Osteoblast (primary cell): ENCODE data around the gene ZNF219. TPM values are rescaled to one million over a fixed set of nuclear protein-coding genes. Genes with fewer than 3 reads are reported as not detected.

ENCODE experiments used
- DNase-seq: peaks from one replicate; pipeline ENCODE4 v3.0.0; 2011; ENCODE audit warnings: low spot score, mixed read lengths; ENCODE audit not compliant: insufficient read length; ENCODE audit errors: missing footprints
- H2AFZ ChIP-seq: 2 replicates; pipeline ENCODE4 v1.6.0; 2011; ENCODE audit warnings: mild to moderate bottlenecking, low read length
- H3K27ac ChIP-seq: 2 replicates; pipeline ENCODE4 v1.5.1; 2011; ENCODE audit warnings: mild to moderate bottlenecking, low read depth, low read length, moderate library complexity
- H3K27me3 ChIP-seq: 2 replicates; pipeline ENCODE4 v1.6.0; 2012; ENCODE audit warnings: mild to moderate bottlenecking, control low read depth, inconsistent platforms, low read length, moderate library complexity; ENCODE audit not compliant: insufficient read depth
- H3K36me3 ChIP-seq: 2 replicates; pipeline ENCODE4 v1.5.1; 2011; ENCODE audit warnings: mild to moderate bottlenecking, low read length, control low read depth, moderate library complexity; ENCODE audit not compliant: insufficient read depth
- H3K4me1 ChIP-seq: 2 replicates; pipeline ENCODE4 v1.5.1; 2011; ENCODE audit warnings: mild to moderate bottlenecking, low read length, control low read depth, moderate library complexity; ENCODE audit not compliant: insufficient read depth
- H3K4me2 ChIP-seq: 2 replicates; pipeline ENCODE4 v1.6.0; 2011; ENCODE audit warnings: mild to moderate bottlenecking, low read length; ENCODE audit not compliant: insufficient read depth
- H3K4me3 ChIP-seq: fragments of 200-600 bp; sonication (generic); 3 replicates; pipeline ENCODE4 v1.5.1; 2012; ENCODE audit warnings: mild to moderate bottlenecking, low read length, inconsistent platforms; ENCODE audit not compliant: insufficient read depth
- H3K79me2 ChIP-seq: 2 replicates; pipeline ENCODE4 v1.6.0; 2012; ENCODE audit warnings: mild to moderate bottlenecking, low read length, control low read depth, inconsistent platforms; ENCODE audit not compliant: insufficient read depth
- H3K9me3 ChIP-seq: 2 replicates; pipeline ENCODE4 v1.5.1; 2011; ENCODE audit warnings: low read depth, low read length, control low read depth
- H4K20me1 ChIP-seq: 2 replicates; pipeline ENCODE4 v1.6.0; 2012; ENCODE audit warnings: mild to moderate bottlenecking, low read length, control low read depth; ENCODE audit not compliant: insufficient read depth
- CTCF ChIP-seq: IDR thresholded peaks from 2 replicates; pipeline ENCODE4 v1.5.1; 2011; ENCODE audit warnings: mild to moderate bottlenecking, low read depth, low read length, moderate library complexity; ENCODE audit errors: extremely low read depth
- total RNA-seq: library from RNA; depleted of rRNA; stranded (reverse); fragments of >200 nt; gene quantifications from 2 replicates; pipeline ENCODE4 v1.2.3, GENCODE V29; 2012

Gene ZNF219
- total RNA-seq, 1 donor: 9.4 TPM

GRCh38 chr14:21102521-21103410 lies 4.3 kb upstream of the ZNF219 start:
- Histone ChIP-seq H3K9me3 (no peaks in the 10 kb centered on the region), H2AFZ (peak overlapping the region; percentile 79), H3K4me3 (peak overlapping the region; percentile 84), H3K27ac (no peak overlapping the region), H3K79me2 (no peaks in the 10 kb centered on the region), H3K27me3 (peaks cover 6% of the 10 kb centered on the region), H4K20me1 (no peaks in the 10 kb centered on the region), H3K4me2 (peak overlapping the region; percentile 89), H3K4me1 (peaks cover 40% of the 10 kb centered on the region), H3K36me3 (no peaks in the 10 kb centered on the region)
- peak; percentile 63 for DNase-seq
- no peak for TF ChIP-seq CTCF

GRCh38 chr14:21101802-21102413 lies 3.5 kb upstream of the ZNF219 start:
- H3K4me2 ChIP-seq: no peak overlapping the region
- DNase-seq: no peak
- H3K79me2 ChIP-seq: no peaks in the 10 kb centered on the region
- H3K9me3 ChIP-seq: no peaks in the 10 kb centered on the region
- H3K4me3 ChIP-seq: no peak overlapping the region
- H4K20me1 ChIP-seq: no peaks in the 10 kb centered on the region
- H3K27me3 ChIP-seq: peaks cover 6% of the 10 kb centered on the region
- H3K4me1 ChIP-seq: peaks cover 33% of the 10 kb centered on the region
- no peak overlapping the region for H2AFZ ChIP-seq
- TF ChIP-seq CTCF: no peak
- no peaks in the 10 kb centered on the region for H3K36me3 ChIP-seq
- H3K27ac ChIP-seq: no peak overlapping the region

GRCh38 chr14:21100931-21101330 lies 2.5 kb upstream of the ZNF219 start, which contains the start of gene TMEM253:
TSS of gene TMEM253 (plus strand) at chr14:21101066. CDS start at chr14:21101344, 278 bp downstream.
- no peak within 1 kb of the TSS for H3K4me2 ChIP-seq
- no peak for TF ChIP-seq CTCF

GRCh38 chr14:21099596-21099985 lies 1.1 kb upstream of the ZNF219 start:
- DNase-seq: peak; percentile 53
- TF ChIP-seq CTCF: no peak
- peak overlapping the region; percentile 95 for H3K4me2 ChIP-seq
- H3K36me3 ChIP-seq: no peaks in the 10 kb centered on the region
- peaks cover 6% of the 10 kb centered on the region for H3K27me3 ChIP-seq
- no peak overlapping the region for H3K4me3 ChIP-seq
- H3K79me2 ChIP-seq: no peaks in the 10 kb centered on the region
- H4K20me1 ChIP-seq: no peaks in the 10 kb centered on the region
- H3K9me3 ChIP-seq: no peaks in the 10 kb centered on the region
- peaks cover 28% of the 10 kb centered on the region for H3K4me1 ChIP-seq
- peak overlapping the region; percentile 90 for H2AFZ ChIP-seq
- no peak overlapping the region for H3K27ac ChIP-seq

More at GRCh38 chr14:21100931-21101330, 2.5 kb upstream of the ZNF219 start, which contains the start of gene TMEM253:
- Histone ChIP-seq H3K27me3 (peaks cover 6% of the 10 kb centered on the region), H4K20me1 (no peaks in the 10 kb centered on the region), H3K9me3 (no peaks in the 10 kb centered on the region), H2AFZ (no peak within 1 kb of the TSS), H3K4me1 (peaks cover 27% of the 10 kb centered on the region), H3K4me3 (no peak within 1 kb of the TSS), H3K79me2 (no peaks in the 10 kb centered on the region), H3K27ac (no peak within 1 kb of the TSS), H3K36me3 (no peaks in the 10 kb centered on the region)
- DNase-seq: peak; percentile 77
